K562 (cell line): ENCODE measurements around the gene SLC34A1. TPM values are rescaled to one million over a fixed set of nuclear protein-coding genes. Genes with fewer than 3 reads are reported as not detected.

Experiments
- MAFG ChIP-seq: fragments of 450-650 bp; conservative IDR thresholded peaks from 2 replicates; pipeline ENCODE4 v1.6.1; 2016; ENCODE audit warnings: missing genetic modification characterization, missing compliant biosample characterization
- MXI1 ChIP-seq: IDR thresholded peaks from 2 replicates; pipeline ENCODE4 v1.6.1; 2011; ENCODE audit warnings: low read depth, mild to moderate bottlenecking, improper control_type of control experiment, low read length
- NELFE ChIP-seq: IDR thresholded peaks from 2 replicates; pipeline ENCODE4 v1.6.1; 2011; ENCODE audit warnings: mild to moderate bottlenecking; ENCODE audit not compliant: insufficient read depth, insufficient read length
- RBM14 ChIP-seq: fragments of 200-400 bp; formaldehyde crosslinking; IDR thresholded peaks from 2 replicates; pipeline ENCODE4 v1.6.1; 2018; ENCODE audit warnings: low read depth, mild to moderate bottlenecking, low read length, moderate library complexity, borderline replicate concordance; ENCODE audit not compliant: insufficient read depth
- SMARCC2 ChIP-seq: fragments of 450-650 bp; IDR thresholded peaks from 2 replicates; pipeline ENCODE4 v1.6.1; 2017; ENCODE audit warnings: antibody characterized with exemption, moderate library complexity, mild to moderate bottlenecking, low read depth
- polyA plus RNA-seq, 8 experiments: library from polyadenylated mRNA; depleted of rRNA in 4 of 8; stranded (reverse) in 5 of 8; unstranded in 3 of 8; fragments of >200 nt; fragmentation: Nextera tagmentation in 2 of 8; fragmentation: Illumina TruSeq in 1 of 8; extraction: Ambion mirVana in 2 of 8; extraction: Trizol in 1 of 8; gene quantifications; 2 replicates each; pipeline versions ENCODE4 v1.2.1 to v1.2.3, GENCODE V29; 2011 to 2014; ENCODE audit warnings: inconsistent platforms in 1 of 8, missing spikeins in 1 of 8
- total RNA-seq, 7 experiments: library from RNA; depleted of rRNA in 6 of 7; stranded (reverse); fragments of >200 nt in 6 of 7; fragmentation: Illumina TruSeq in 2 of 7; extraction: Trizol in 2 of 7; gene quantifications; 2 replicates each; pipeline versions ENCODE4 v1.2.1 to v1.2.3, GENCODE V29; 2011 to 2021; ENCODE audit warnings: low replicate concordance in 1 of 7
- TF ChIP-seq, protein P1 (sequence below), 2 experiments: fragments of 450-650 bp; formaldehyde crosslinking in 1 of 2; IDR thresholded peaks; 2 replicates each; pipeline versions ENCODE4 v1.4.0 to v1.6.1; 2014 to 2020; ENCODE audit warnings: mild to moderate bottlenecking in 2 of 2, borderline replicate concordance in 1 of 2, low read depth in 1 of 2
- TF ChIP-seq, protein P2 (sequence below), 2 experiments: fragments of 450-650 bp in 1 of 2; sonication (generic) in 1 of 2; formaldehyde crosslinking in 1 of 2; IDR thresholded peaks; 2 replicates each; pipeline versions ENCODE4 v1.7.1 to v1.9.0; 2016 to 2022; ENCODE audit warnings: inconsistent platforms in 1 of 2, mild to moderate bottlenecking in 1 of 2, missing genetic modification reagents in 1 of 2

SLC34A1 gene
- total and polyA plus RNA-seq, 9 of the 15 experiments (the other 6 are each of a cell fraction or from before 2014, with no cell fraction given), result not detected

DNA sequence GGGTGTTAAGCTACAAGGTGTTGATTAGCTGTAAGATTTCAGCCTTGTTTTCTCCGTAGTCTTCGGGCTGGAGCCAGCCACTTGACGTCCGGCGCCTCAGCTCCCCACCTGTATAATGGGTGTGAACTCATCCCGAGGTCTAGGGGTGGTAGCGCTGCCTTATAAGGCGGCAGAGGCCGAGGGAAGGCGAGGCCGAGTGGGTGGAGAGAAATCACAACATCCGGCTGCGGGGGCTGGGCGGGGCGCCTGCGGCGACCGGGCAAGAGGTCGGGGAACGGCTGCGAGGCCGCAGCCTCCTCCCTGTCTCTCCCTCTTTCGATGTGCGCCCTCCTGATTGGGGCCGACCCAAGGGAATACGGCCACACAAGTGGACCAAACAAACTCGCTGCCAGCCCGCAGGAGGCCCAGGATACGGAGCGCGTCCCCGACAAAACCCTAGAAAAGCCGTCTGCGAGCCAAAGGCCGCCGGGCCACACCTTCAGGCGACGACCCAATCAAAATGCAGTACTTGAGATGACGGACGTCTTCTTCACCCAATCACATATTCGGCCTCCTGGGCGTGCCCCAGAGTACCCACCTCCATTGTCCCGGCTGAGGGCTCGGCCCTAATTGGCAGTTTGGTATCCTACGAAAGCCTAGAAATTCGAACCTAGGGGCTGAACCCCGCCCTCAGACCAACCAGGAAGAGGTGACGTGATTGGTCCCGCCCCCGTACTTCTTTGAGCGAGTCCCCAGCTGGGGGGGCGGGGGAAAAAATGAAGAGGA, 41.7 kb downstream of the SLC34A1 start (continued):
- TF ChIP-seq, protein P1, sequence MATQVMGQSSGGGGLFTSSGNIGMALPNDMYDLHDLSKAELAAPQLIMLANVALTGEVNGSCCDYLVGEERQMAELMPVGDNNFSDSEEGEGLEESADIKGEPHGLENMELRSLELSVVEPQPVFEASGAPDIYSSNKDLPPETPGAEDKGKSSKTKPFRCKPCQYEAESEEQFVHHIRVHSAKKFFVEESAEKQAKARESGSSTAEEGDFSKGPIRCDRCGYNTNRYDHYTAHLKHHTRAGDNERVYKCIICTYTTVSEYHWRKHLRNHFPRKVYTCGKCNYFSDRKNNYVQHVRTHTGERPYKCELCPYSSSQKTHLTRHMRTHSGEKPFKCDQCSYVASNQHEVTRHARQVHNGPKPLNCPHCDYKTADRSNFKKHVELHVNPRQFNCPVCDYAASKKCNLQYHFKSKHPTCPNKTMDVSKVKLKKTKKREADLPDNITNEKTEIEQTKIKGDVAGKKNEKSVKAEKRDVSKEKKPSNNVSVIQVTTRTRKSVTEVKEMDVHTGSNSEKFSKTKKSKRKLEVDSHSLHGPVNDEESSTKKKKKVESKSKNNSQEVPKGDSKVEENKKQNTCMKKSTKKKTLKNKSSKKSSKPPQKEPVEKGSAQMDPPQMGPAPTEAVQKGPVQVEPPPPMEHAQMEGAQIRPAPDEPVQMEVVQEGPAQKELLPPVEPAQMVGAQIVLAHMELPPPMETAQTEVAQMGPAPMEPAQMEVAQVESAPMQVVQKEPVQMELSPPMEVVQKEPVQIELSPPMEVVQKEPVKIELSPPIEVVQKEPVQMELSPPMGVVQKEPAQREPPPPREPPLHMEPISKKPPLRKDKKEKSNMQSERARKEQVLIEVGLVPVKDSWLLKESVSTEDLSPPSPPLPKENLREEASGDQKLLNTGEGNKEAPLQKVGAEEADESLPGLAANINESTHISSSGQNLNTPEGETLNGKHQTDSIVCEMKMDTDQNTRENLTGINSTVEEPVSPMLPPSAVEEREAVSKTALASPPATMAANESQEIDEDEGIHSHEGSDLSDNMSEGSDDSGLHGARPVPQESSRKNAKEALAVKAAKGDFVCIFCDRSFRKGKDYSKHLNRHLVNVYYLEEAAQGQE (IDR thresholded peaks at IDR 0.05; ENCODE audit: borderline replicate concordance), result no peak
- TF ChIP-seq, protein P1 (CRISPR knock-in tag; IDR thresholded peaks at IDR 0.05; ENCODE audit: low read depth), result peak; percentile 72; the same call in 1 of the 2 replicates
- no peak for TF ChIP-seq MAFG
- no peak for TF ChIP-seq MXI1
- TF ChIP-seq RBM14, result no peak
- TF ChIP-seq, protein P2, sequence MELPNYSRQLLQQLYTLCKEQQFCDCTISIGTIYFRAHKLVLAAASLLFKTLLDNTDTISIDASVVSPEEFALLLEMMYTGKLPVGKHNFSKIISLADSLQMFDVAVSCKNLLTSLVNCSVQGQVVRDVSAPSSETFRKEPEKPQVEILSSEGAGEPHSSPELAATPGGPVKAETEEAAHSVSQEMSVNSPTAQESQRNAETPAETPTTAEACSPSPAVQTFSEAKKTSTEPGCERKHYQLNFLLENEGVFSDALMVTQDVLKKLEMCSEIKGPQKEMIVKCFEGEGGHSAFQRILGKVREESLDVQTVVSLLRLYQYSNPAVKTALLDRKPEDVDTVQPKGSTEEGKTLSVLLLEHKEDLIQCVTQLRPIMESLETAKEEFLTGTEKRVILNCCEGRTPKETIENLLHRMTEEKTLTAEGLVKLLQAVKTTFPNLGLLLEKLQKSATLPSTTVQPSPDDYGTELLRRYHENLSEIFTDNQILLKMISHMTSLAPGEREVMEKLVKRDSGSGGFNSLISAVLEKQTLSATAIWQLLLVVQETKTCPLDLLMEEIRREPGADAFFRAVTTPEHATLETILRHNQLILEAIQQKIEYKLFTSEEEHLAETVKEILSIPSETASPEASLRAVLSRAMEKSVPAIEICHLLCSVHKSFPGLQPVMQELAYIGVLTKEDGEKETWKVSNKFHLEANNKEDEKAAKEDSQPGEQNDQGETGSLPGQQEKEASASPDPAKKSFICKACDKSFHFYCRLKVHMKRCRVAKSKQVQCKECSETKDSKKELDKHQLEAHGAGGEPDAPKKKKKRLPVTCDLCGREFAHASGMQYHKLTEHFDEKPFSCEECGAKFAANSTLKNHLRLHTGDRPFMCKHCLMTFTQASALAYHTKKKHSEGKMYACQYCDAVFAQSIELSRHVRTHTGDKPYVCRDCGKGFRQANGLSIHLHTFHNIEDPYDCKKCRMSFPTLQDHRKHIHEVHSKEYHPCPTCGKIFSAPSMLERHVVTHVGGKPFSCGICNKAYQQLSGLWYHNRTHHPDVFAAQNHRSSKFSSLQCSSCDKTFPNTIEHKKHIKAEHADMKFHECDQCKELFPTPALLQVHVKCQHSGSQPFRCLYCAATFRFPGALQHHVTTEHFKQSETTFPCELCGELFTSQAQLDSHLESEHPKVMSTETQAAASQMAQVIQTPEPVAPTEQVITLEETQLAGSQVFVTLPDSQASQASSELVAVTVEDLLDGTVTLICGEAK (IDR thresholded peaks at IDR 0.05), result peak; percentile 59
- TF ChIP-seq, protein P2 (CRISPR knock-in tag; IDR thresholded peaks at IDR 0.05), result no peak
- no peak for TF ChIP-seq NELFE
- TF ChIP-seq SMARCC2, result peak; percentile 52; the same call in 1 of the 2 replicates
